Gastroesophageal sphincter (tissue), 3 donors: ENCODE results near the gene SAP30L.

Source experiments
- CTCF ChIP-seq, 4 experiments: fragments of 200-600 bp in 2 of 4; fragments of 450-650 bp in 2 of 4; sonication (generic) in 1 of 4; IDR thresholded peaks; one replicate each; pipeline ENCODE4 v1.5.1; 2017 to 2019; ENCODE audit warnings: antibody characterized with exemption in 4 of 4, mild to moderate bottlenecking in 2 of 4, moderate library complexity in 2 of 4
- EP300 ChIP-seq: sonication (generic); formaldehyde crosslinking; IDR thresholded peaks from one replicate; pipeline ENCODE4 v1.6.1; 2017; ENCODE audit warnings: antibody characterized with exemption, mild to moderate bottlenecking
- POLR2A ChIP-seq, 2 donors: fragments of 450-650 bp; IDR thresholded peaks; one replicate each; pipeline ENCODE4 v1.6.1; 2017; ENCODE audit warnings: antibody characterized with exemption in 2 of 2, mild to moderate bottlenecking in 2 of 2, moderate library complexity in 1 of 2

GRCh38 chr5:154412316-154412715 lies 33.5 kb upstream of the SAP30L start:
- TF ChIP-seq EP300 (no peak), CTCF (IDR thresholded peaks at IDR 0.05) (no peak), POLR2A (IDR thresholded peaks at IDR 0.05) (no peak)
